Measurements from ENCODE around the gene LTA4H. TPM values are rescaled to one million over a fixed set of nuclear protein-coding genes. Genes with fewer than 3 reads are reported as not detected.

LTA4H gene
- polyA plus RNA-seq, 1 donor (not counting 4 experiments of a cell fraction or from before 2014, with no cell fraction given), result 183 TPM

DNA sequence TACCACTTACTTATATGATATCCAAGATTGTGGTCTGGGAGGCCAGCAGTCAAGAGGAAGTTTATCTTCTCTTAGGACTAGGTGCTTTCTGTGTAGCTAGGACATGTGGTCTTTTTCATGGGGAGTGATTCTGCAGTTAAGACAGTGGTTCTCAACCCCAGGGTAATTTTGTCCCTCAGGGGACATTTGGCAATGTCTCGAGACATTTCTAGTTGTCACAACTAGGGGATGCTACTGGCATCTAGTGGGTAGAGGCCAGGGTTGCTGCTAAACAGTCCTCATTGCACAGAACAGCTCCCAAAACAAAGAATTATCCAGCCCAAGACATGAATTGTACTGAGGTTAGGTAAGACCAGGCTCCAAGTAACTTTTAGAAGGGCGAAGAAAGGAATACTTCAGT is 72.3 kb downstream of the LTA4H start:
- Histone ChIP-seq H3K27me3 (ENCODE audit: control insufficient read depth, extremely low read depth, insufficient read depth, low read length) (no peaks in the 10 kb centered on the region), H4K20me1 (ENCODE audit: control insufficient read depth, extremely low read depth, insufficient read depth, low read length) (no peaks in the 10 kb centered on the region), H3K79me2 (ENCODE audit: control insufficient read depth, insufficient read depth, low read length) (no peaks in the 10 kb centered on the region), H3K4me1 (ENCODE audit: control insufficient read depth, extremely low read depth, insufficient read depth, low read length) (no peaks in the 10 kb centered on the region), H2AFZ (ENCODE audit: control insufficient read depth, low read length) (no peak overlapping the region), H3K36me3 (ENCODE audit: control insufficient read depth in 2 of 2, extremely low read depth in 1 of 2, insufficient read depth in 2 of 2, low read length in 2 of 2) (no peaks in the 10 kb centered on the region), H3K27ac (ENCODE audit: control insufficient read depth, insufficient read depth, low read length) (no peak overlapping the region), H3K4me2 (ENCODE audit: control insufficient read depth, extremely low read depth, insufficient read depth, low read depth, low read length) (no peak overlapping the region), H3K9ac (ENCODE audit: control insufficient read depth, extremely low read depth, insufficient read depth, low read length) (no peak overlapping the region), H3K4me3 (ENCODE audit: control insufficient read depth in 2 of 3, extremely low read depth in 1 of 3, insufficient read depth in 2 of 3, low read depth in 1 of 3, low read length in 3 of 3) (no peak overlapping the region), H3K9me3 (ENCODE audit: control insufficient read depth, low read depth, low read length) (no peaks in the 10 kb centered on the region), H3K9me1 (ENCODE audit: control insufficient read depth, extremely low read depth, insufficient read depth, low read length) (no peaks in the 10 kb centered on the region)
- no peak for DNase-seq (ENCODE audit: low read depth, low spot score)
- dilution Hi-C loops (cut with MboI; ENCODE audit: extremely low pct_ligation_motif_present, low sequenced_read_pairs), result no loop called here
- no peak for FAIRE-seq
- TF ChIP-seq, protein P1, sequence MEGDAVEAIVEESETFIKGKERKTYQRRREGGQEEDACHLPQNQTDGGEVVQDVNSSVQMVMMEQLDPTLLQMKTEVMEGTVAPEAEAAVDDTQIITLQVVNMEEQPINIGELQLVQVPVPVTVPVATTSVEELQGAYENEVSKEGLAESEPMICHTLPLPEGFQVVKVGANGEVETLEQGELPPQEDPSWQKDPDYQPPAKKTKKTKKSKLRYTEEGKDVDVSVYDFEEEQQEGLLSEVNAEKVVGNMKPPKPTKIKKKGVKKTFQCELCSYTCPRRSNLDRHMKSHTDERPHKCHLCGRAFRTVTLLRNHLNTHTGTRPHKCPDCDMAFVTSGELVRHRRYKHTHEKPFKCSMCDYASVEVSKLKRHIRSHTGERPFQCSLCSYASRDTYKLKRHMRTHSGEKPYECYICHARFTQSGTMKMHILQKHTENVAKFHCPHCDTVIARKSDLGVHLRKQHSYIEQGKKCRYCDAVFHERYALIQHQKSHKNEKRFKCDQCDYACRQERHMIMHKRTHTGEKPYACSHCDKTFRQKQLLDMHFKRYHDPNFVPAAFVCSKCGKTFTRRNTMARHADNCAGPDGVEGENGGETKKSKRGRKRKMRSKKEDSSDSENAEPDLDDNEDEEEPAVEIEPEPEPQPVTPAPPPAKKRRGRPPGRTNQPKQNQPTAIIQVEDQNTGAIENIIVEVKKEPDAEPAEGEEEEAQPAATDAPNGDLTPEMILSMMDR (optimal IDR thresholded peaks at IDR 0.05 in 1 of 3, IDR thresholded peaks at IDR 0.05 in 1 of 3, conservative IDR thresholded peaks at IDR 0.05 in 1 of 3; ENCODE audit: extremely low read depth in 1 of 3, insufficient read depth in 2 of 3, low read length in 3 of 3), result peak in 1 of 3 experiments; percentile 21
- no peak for TF ChIP-seq EZH2 (IDR thresholded peaks at IDR 0.05; ENCODE audit: low read length)

DNA sequence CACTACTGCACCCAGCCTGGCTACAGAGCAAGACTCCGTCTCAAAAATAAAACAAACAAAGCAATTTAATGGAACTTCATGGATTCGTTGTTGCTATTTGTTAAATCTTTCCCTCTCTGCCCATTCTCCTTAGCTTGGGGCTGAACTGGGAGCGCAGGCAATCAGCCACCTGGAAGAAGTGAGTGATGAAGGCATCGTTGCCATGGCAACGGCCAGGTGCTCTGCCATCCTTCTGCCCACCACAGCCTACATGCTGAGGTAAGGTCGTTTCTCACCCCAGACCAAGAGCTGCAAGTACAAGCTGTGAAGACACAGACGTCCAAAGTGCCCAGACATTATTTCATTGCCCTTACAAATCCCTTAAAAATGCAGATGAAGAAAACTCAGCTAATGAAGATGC is 73.2 kb downstream of the LTA4H start:
- H3K9ac ChIP-seq (ENCODE audit: control insufficient read depth, extremely low read depth, insufficient read depth, low read length), result no peak overlapping the region
- dilution Hi-C loops (cut with MboI; ENCODE audit: extremely low pct_ligation_motif_present, low sequenced_read_pairs), result no loop called here
- TF ChIP-seq, protein P1 (optimal IDR thresholded peaks at IDR 0.05 in 1 of 3, IDR thresholded peaks at IDR 0.05 in 1 of 3, conservative IDR thresholded peaks at IDR 0.05 in 1 of 3; ENCODE audit: extremely low read depth in 1 of 3, insufficient read depth in 2 of 3, low read length in 3 of 3), result no peak
- TF ChIP-seq EZH2 (IDR thresholded peaks at IDR 0.05; ENCODE audit: low read length), result no peak
- no peaks in the 10 kb centered on the region for H3K9me1 ChIP-seq (ENCODE audit: control insufficient read depth, extremely low read depth, insufficient read depth, low read length)
- FAIRE-seq, result no peak
- H3K36me3 ChIP-seq (ENCODE audit: control insufficient read depth in 2 of 2, extremely low read depth in 1 of 2, insufficient read depth in 2 of 2, low read length in 2 of 2), result no peaks in the 10 kb centered on the region
- H3K79me2 ChIP-seq (ENCODE audit: control insufficient read depth, insufficient read depth, low read length), result no peaks in the 10 kb centered on the region
- no peak overlapping the region for H3K27ac ChIP-seq (ENCODE audit: control insufficient read depth, insufficient read depth, low read length)
- no peak overlapping the region for H3K4me2 ChIP-seq (ENCODE audit: control insufficient read depth, extremely low read depth, insufficient read depth, low read depth, low read length)
- H2AFZ ChIP-seq (ENCODE audit: control insufficient read depth, low read length), result no peak overlapping the region
- H3K9me3 ChIP-seq (ENCODE audit: control insufficient read depth, low read depth, low read length), result no peaks in the 10 kb centered on the region
- no peaks in the 10 kb centered on the region for H3K4me1 ChIP-seq (ENCODE audit: control insufficient read depth, extremely low read depth, insufficient read depth, low read length)
- H3K27me3 ChIP-seq (ENCODE audit: control insufficient read depth, extremely low read depth, insufficient read depth, low read length), result no peaks in the 10 kb centered on the region
- H4K20me1 ChIP-seq (ENCODE audit: control insufficient read depth, extremely low read depth, insufficient read depth, low read length), result no peaks in the 10 kb centered on the region
- no peak for DNase-seq (ENCODE audit: low read depth, low spot score)
- H3K4me3 ChIP-seq (ENCODE audit: control insufficient read depth in 2 of 3, extremely low read depth in 1 of 3, insufficient read depth in 2 of 3, low read depth in 1 of 3, low read length in 3 of 3), result no peak overlapping the region
